CD4-positive, alpha-beta T cell treated with Interleukin-1 beta for 1 hour (primary cell): ENCODE measurements around the gene OR5H1.
"Not testable (repeated sequence)": the region's sequence is repeated elsewhere in the genome, so short reads cannot be mapped to it uniquely, and the experiment has no call there.

Experiments
- DNase-seq, 2 donors: peaks; one replicate each; pipeline ENCODE4 v3.0.0-alpha.2; 2020 to 2022

OR5H1 gene

GRCh38 chr3:98130421-98130820, at the start of gene OR5H1:
Gene OR5H1, plus strand, starts transcription at chr3:98130721. Its CDS starts 1,977 bp downstream, at chr3:98132698.
- no peak for DNase-seq

GRCh38 chr3:98086873-98087272, 43.6 kb upstream of the OR5H1 start, which contains the start of gene OR5AC2:
Gene OR5AC2, plus strand, starts transcription at chr3:98087173. Its CDS starts 0 bp downstream, at chr3:98087173.
- DNase-seq = no peak

GRCh38 chr3:98095882-98096281, 34.6 kb upstream of the OR5H1 start:
- no peak for DNase-seq

GRCh38 chr3:98099848-98100247, 30.7 kb upstream of the OR5H1 start:
- DNase-seq = no peak

- DNase-seq = no peak
These were observed 22.4 kb upstream of the OR5H1 start for GRCh38 chr3:98108162-98108561.

GRCh38 chr3:98109807-98110549, 20.5 kb upstream of the OR5H1 start:
- DNase-seq = no peak

GRCh38 chr3:98110550-98110908, 20.0 kb upstream of the OR5H1 start:
- DNase-seq = no peak

GRCh38 chr3:98114264-98114663, 16.3 kb upstream of the OR5H1 start:
- DNase-seq = no peak

GRCh38 chr3:98115717-98116116, 14.8 kb upstream of the OR5H1 start:
- no peak for DNase-seq

- no peak for DNase-seq
These were observed 6.1 kb downstream of the OR5H1 start for GRCh38 chr3:98136631-98137030.

GRCh38 chr3:98137826-98138557, 7.5 kb downstream of the OR5H1 start:
- not testable (repeated sequence) for DNase-seq

GRCh38 chr3:98140531-98140930, 10.0 kb downstream of the OR5H1 start:
- DNase-seq = no peak

- no peak for DNase-seq
These were observed 16.7 kb downstream of the OR5H1 start, which contains the start of gene OR5H14 for GRCh38 chr3:98147179-98147578. Gene OR5H14, plus strand, starts transcription at chr3:98147479. Its CDS starts 1,907 bp downstream, at chr3:98149386.

GRCh38 chr3:98148751-98149150, 18.2 kb downstream of the OR5H1 start:
- no peak for DNase-seq

GRCh38 chr3:98149456-98149855, 18.9 kb downstream of the OR5H1 start:
- DNase-seq = not testable (repeated sequence)

GRCh38 chr3:98151241-98151640, 20.7 kb downstream of the OR5H1 start:
- no peak for DNase-seq

- DNase-seq = no peak
These were observed 35.9 kb downstream of the OR5H1 start, which contains the start of gene OR5H15 for GRCh38 chr3:98166396-98166795. Gene OR5H15, plus strand, starts transcription at chr3:98166696. Its CDS starts 2,004 bp downstream, at chr3:98168700.

- DNase-seq = no peak
These were observed 40.5 kb downstream of the OR5H1 start for GRCh38 chr3:98171071-98171470.

GRCh38 chr3:98172621-98173020, 42.1 kb downstream of the OR5H1 start:
- no peak for DNase-seq

GRCh38 chr3:98180319-98180890, 49.9 kb downstream of the OR5H1 start:
- no peak for DNase-seq

GRCh38 chr3:98182196-98182595, 51.7 kb downstream of the OR5H1 start:
- DNase-seq = no peak

- no peak for DNase-seq
These were observed 54.7 kb downstream of the OR5H1 start for GRCh38 chr3:98185180-98185579.
